GM23338 (cell line): ENCODE measurements around the gene NPAS3. TPM values are rescaled to one million over a fixed set of nuclear protein-coding genes. Genes with fewer than 3 reads are reported as not detected.

ENCODE experiments used
- ATAC-seq: fragments of 200-7000 bp; cut with Tn5 transposase; 3 replicates; pipeline ENCODE4 v1.9.1; 2020
- DNase-seq: peaks from one replicate; pipeline ENCODE4 v3.0.0-alpha.2; 2015; ENCODE audit warnings: low spot score
- H2AFZ ChIP-seq: fragments of 200-600 bp; sonication (generic); 2 replicates; pipeline ENCODE4 v1.8.0; 2016; ENCODE audit warnings: antibody characterized with exemption, mild to moderate bottlenecking, moderate library complexity
- H3F3A ChIP-seq: fragments of 200-600 bp; sonication (generic); replicated peaks from 2 replicates; pipeline ENCODE4 v1.8.0; 2017; ENCODE audit warnings: antibody characterized with exemption, mixed run types, low read depth
- H3K27ac ChIP-seq: fragments of 200-600 bp; sonication (generic); 2 replicates; pipeline ENCODE4 v1.6.1; 2016; ENCODE audit warnings: low read depth
- H3K27me3 ChIP-seq: fragments of 200-600 bp; sonication (generic); 2 replicates; pipeline ENCODE4 v1.8.0; 2016; ENCODE audit warnings: mild to moderate bottlenecking, mixed run types, moderate library complexity; ENCODE audit not compliant: insufficient read depth
- H3K36me3 ChIP-seq: fragments of 200-600 bp; sonication (generic); 2 replicates; pipeline ENCODE4 v1.8.0; 2016; ENCODE audit warnings: mild to moderate bottlenecking; ENCODE audit not compliant: insufficient read depth
- H3K4me1 ChIP-seq: fragments of 200-600 bp; sonication (generic); 2 replicates; pipeline ENCODE4 v1.8.0; 2016; ENCODE audit warnings: mild to moderate bottlenecking, moderate library complexity; ENCODE audit not compliant: insufficient read depth
- H3K4me2 ChIP-seq: fragments of 200-600 bp; sonication (generic); 2 replicates; pipeline ENCODE4 v1.7.1; 2017; ENCODE audit warnings: mixed run types
- H3K4me3 ChIP-seq: fragments of 200-600 bp; sonication (generic); 2 replicates; pipeline ENCODE4 v1.6.1; 2016; ENCODE audit warnings: mixed run types
- H3K79me2 ChIP-seq: fragments of 200-600 bp; sonication (generic); replicated peaks from 2 replicates; pipeline ENCODE4 v1.8.0; 2017; ENCODE audit warnings: mild to moderate bottlenecking; ENCODE audit not compliant: insufficient read depth
- H3K9me2 ChIP-seq: fragments of 200-600 bp; sonication (generic); 2 replicates; pipeline ENCODE4 v1.8.0; 2017; ENCODE audit not compliant: insufficient read depth
- H4K20me1 ChIP-seq: fragments of 200-600 bp; sonication (generic); replicated peaks from 2 replicates; pipeline ENCODE4 v1.8.0; 2017; ENCODE audit warnings: mild to moderate bottlenecking; ENCODE audit not compliant: insufficient read depth
- H3K27ac Mint-ChIP-seq: 2 replicates; pipeline ENCODE4 v1.8.0; 2020; ENCODE audit warnings: inconsistent platforms, mild to moderate bottlenecking, moderate library complexity, mixed read lengths
- H3K27me3 Mint-ChIP-seq: 3 replicates; pipeline ENCODE4 v1.8.0; 2022; ENCODE audit warnings: low read depth, mild to moderate bottlenecking, moderate library complexity, mixed read lengths, inconsistent platforms; ENCODE audit not compliant: insufficient read depth, poor library complexity
- H3K36me3 Mint-ChIP-seq: 3 replicates; pipeline ENCODE4 v1.8.0; 2021; ENCODE audit warnings: low read depth, mild to moderate bottlenecking, inconsistent platforms, moderate library complexity, mixed read lengths
- H3K4me1 Mint-ChIP-seq: 3 replicates; pipeline ENCODE4 v1.8.0; 2020; ENCODE audit warnings: mild to moderate bottlenecking, inconsistent platforms, mixed read lengths
- H3K4me3 Mint-ChIP-seq: 3 replicates; pipeline ENCODE4 v1.8.0; 2021; ENCODE audit warnings: moderate library complexity, mild to moderate bottlenecking, inconsistent platforms, mixed read lengths
- H3K9me3 Mint-ChIP-seq: 3 replicates; pipeline ENCODE4 v1.8.0; 2020; ENCODE audit warnings: moderate library complexity, mild to moderate bottlenecking, inconsistent platforms, mixed read lengths
- CREB1 ChIP-seq: fragments of 250-450 bp; sonication (Bioruptor Pico); IDR thresholded peaks from 2 replicates; pipeline ENCODE4 v1.5.0; 2020; ENCODE audit warnings: low read depth, mild to moderate bottlenecking, moderate library complexity
- CTCF ChIP-seq, 2 experiments: fragments of 200-600 bp in 1 of 2; sonication (generic) in 1 of 2; conservative IDR thresholded peaks; 2 replicates each; pipeline versions ENCODE4 v1.5.1 to v1.6.1; 2016 to 2017; ENCODE audit warnings: antibody characterized with exemption in 2 of 2, low read depth in 2 of 2, mild to moderate bottlenecking in 2 of 2, moderate library complexity in 1 of 2
- ETS1 ChIP-seq: IDR thresholded peaks from 2 replicates; pipeline ENCODE4 v1.6.1; 2016; ENCODE audit warnings: antibody characterized with exemption
- EZH2 ChIP-seq: fragments of 200-600 bp; sonication (generic); IDR thresholded peaks from one replicate; pipeline ENCODE4 v1.8.0; 2017; ENCODE audit warnings: antibody characterized with exemption, mild to moderate bottlenecking, low read depth; ENCODE audit not compliant: unreplicated experiment
- EZH2phosphoT487 ChIP-seq: fragments of 200-600 bp; sonication (generic); IDR thresholded peaks from one replicate; pipeline ENCODE4 v1.8.1; 2018; ENCODE audit warnings: antibody characterized with exemption; ENCODE audit not compliant: unreplicated experiment
- JUNB ChIP-seq: IDR thresholded peaks from one replicate; pipeline ENCODE4 v1.6.1; 2016; ENCODE audit warnings: antibody characterized with exemption; ENCODE audit not compliant: unreplicated experiment
- NANOG ChIP-seq: IDR thresholded peaks from 2 replicates; pipeline ENCODE4 v1.6.1; 2016; ENCODE audit warnings: antibody characterized with exemption, borderline replicate concordance
- POLR2AphosphoS5 ChIP-seq: IDR thresholded peaks from 2 replicates; pipeline ENCODE4 v1.6.1; 2016; ENCODE audit warnings: antibody characterized with exemption, low read depth
- STAT1 ChIP-seq: IDR thresholded peaks from one replicate; pipeline ENCODE4 v1.6.1; 2016; ENCODE audit warnings: antibody characterized with exemption; ENCODE audit not compliant: unreplicated experiment
- ZNF114 ChIP-seq: fragments of 250-450 bp; sonication (Bioruptor Pico); IDR thresholded peaks from 2 replicates; pipeline ENCODE4 v1.5.0; 2020; ENCODE audit warnings: mild to moderate bottlenecking, moderate library complexity
- ZNF331 ChIP-seq: fragments of 250-450 bp; sonication (Bioruptor Pico); IDR thresholded peaks from 2 replicates; pipeline ENCODE4 v1.5.0; 2020; ENCODE audit warnings: low read depth, mild to moderate bottlenecking, moderate library complexity
- ZNF462 ChIP-seq: fragments of 250-450 bp; sonication (Bioruptor Pico); IDR thresholded peaks from 2 replicates; pipeline ENCODE4 v1.5.0; 2020; ENCODE audit warnings: mild to moderate bottlenecking, moderate library complexity
- polyA plus RNA-seq: library from polyadenylated mRNA; unstranded; fragments of >200 nt; fragmentation: Nextera tagmentation; extraction: Ambion mirVana; gene quantifications from 2 replicates; pipeline ENCODE4 v1.2.1, GENCODE V29; 2016
- total RNA-seq: library from RNA; depleted of rRNA; stranded (reverse); fragments of >200 nt; shearing (Covaris generic); gene quantifications from 2 replicates; pipeline ENCODE4 v1.2.3, GENCODE V29; 2014
- TF ChIP-seq, protein P1 (sequence below): IDR thresholded peaks from one replicate; pipeline ENCODE4 v1.6.1; 2018; ENCODE audit warnings: antibody characterized with exemption; ENCODE audit not compliant: unreplicated experiment

The NPAS3 gene
- total and polyA plus RNA-seq, 2 experiments from 2014 or later = 0.17 to 0.19 TPM

- TF ChIP-seq NANOG (no peak), ETS1 (no peak)
Measured at GRCh38 chr14:33676891-33677290, 738.2 kb downstream of the NPAS3 start (continued).

GRCh38 chr14:33678005-33678404 lies 739.3 kb downstream of the NPAS3 start:
- H3K36me3 ChIP-seq = no peaks in the 10 kb centered on the region
- H3F3A ChIP-seq = no peaks in the 10 kb centered on the region
- H4K20me1 ChIP-seq = no peaks in the 10 kb centered on the region
- no peak overlapping the region for H3K4me3 Mint-ChIP-seq
- no peaks in the 10 kb centered on the region for H3K9me2 ChIP-seq
- no peaks in the 10 kb centered on the region for H3K4me1 ChIP-seq
- H3K4me2 ChIP-seq = no peak overlapping the region
- ATAC-seq (no peak), DNase-seq (no peak)
- H3K79me2 ChIP-seq = no peaks in the 10 kb centered on the region
- H3K9me3 Mint-ChIP-seq = no peaks in the 10 kb centered on the region
- peaks cover 11% of the 10 kb centered on the region for H3K4me1 Mint-ChIP-seq
- peaks cover 3% of the 10 kb centered on the region for H3K27me3 Mint-ChIP-seq
- H3K4me3 ChIP-seq = no peak overlapping the region
- no peak overlapping the region for H3K27ac Mint-ChIP-seq
- no peaks in the 10 kb centered on the region for H3K27me3 ChIP-seq
- H2AFZ ChIP-seq = no peak overlapping the region
- no peaks in the 10 kb centered on the region for H3K36me3 Mint-ChIP-seq
- H3K27ac ChIP-seq = no peak overlapping the region
- TF ChIP-seq, protein P1, sequence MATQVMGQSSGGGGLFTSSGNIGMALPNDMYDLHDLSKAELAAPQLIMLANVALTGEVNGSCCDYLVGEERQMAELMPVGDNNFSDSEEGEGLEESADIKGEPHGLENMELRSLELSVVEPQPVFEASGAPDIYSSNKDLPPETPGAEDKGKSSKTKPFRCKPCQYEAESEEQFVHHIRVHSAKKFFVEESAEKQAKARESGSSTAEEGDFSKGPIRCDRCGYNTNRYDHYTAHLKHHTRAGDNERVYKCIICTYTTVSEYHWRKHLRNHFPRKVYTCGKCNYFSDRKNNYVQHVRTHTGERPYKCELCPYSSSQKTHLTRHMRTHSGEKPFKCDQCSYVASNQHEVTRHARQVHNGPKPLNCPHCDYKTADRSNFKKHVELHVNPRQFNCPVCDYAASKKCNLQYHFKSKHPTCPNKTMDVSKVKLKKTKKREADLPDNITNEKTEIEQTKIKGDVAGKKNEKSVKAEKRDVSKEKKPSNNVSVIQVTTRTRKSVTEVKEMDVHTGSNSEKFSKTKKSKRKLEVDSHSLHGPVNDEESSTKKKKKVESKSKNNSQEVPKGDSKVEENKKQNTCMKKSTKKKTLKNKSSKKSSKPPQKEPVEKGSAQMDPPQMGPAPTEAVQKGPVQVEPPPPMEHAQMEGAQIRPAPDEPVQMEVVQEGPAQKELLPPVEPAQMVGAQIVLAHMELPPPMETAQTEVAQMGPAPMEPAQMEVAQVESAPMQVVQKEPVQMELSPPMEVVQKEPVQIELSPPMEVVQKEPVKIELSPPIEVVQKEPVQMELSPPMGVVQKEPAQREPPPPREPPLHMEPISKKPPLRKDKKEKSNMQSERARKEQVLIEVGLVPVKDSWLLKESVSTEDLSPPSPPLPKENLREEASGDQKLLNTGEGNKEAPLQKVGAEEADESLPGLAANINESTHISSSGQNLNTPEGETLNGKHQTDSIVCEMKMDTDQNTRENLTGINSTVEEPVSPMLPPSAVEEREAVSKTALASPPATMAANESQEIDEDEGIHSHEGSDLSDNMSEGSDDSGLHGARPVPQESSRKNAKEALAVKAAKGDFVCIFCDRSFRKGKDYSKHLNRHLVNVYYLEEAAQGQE = no peak
- TF ChIP-seq ZNF331 (CRISPR knock-in tag) (no peak), JUNB (no peak), EZH2phosphoT487 (no peak), EZH2 (no peak), STAT1 (no peak), CTCF (conservative IDR thresholded peaks at IDR 0.05; ENCODE audit: low read depth in 2 of 2) (no peak), NANOG (no peak), CREB1 (no peak), ZNF462 (no peak), POLR2AphosphoS5 (no peak), ZNF114 (CRISPR knock-in tag) (no peak)
